Mesendoderm (in vitro differentiated cells): Measurements from ENCODE around the gene RGL3.

Experiments used
- DNase-seq: peaks from one replicate; pipeline ENCODE4 v3.0.0; 2013
- H2AK5ac ChIP-seq: 2 replicates; pipeline ENCODE4 v1.6.1; 2013; ENCODE audit warnings: low read length, inconsistent platforms
- H2BK120ac ChIP-seq: 2 replicates; pipeline ENCODE4 v1.6.1; 2013; ENCODE audit warnings: low read depth, mild to moderate bottlenecking, low read length, moderate library complexity, mixed read lengths
- H2BK15ac ChIP-seq: replicated peaks from 2 replicates; pipeline ENCODE4 v1.6.1; 2013; ENCODE audit warnings: low read depth, mild to moderate bottlenecking, moderate library complexity
- H2BK5ac ChIP-seq: 2 replicates; pipeline ENCODE4 v1.6.1; 2013; ENCODE audit warnings: low read length, inconsistent platforms
- H3K18ac ChIP-seq: 2 replicates; pipeline ENCODE4 v1.6.1; 2013; ENCODE audit warnings: mild to moderate bottlenecking, low read length, mixed read lengths
- H3K23ac ChIP-seq: one replicate; pipeline ENCODE4 v1.6.1; 2013; ENCODE audit warnings: low read length
- H3K27ac ChIP-seq: 2 replicates; pipeline ENCODE4 v1.5.1; 2013; ENCODE audit warnings: low read depth, mild to moderate bottlenecking, inconsistent platforms, low read length, moderate library complexity
- H3K27me3 ChIP-seq: 2 replicates; pipeline ENCODE4 v1.6.1; 2013; ENCODE audit warnings: low read length, control low read depth, mild to moderate bottlenecking, inconsistent platforms; ENCODE audit not compliant: insufficient read depth, poor library complexity
- H3K36me3 ChIP-seq: 2 replicates; pipeline ENCODE4 v1.6.1; 2013; ENCODE audit warnings: low read length, inconsistent platforms; ENCODE audit not compliant: control insufficient read depth, insufficient read depth
- H3K4ac ChIP-seq: one replicate; pipeline ENCODE4 v1.6.1; 2013; ENCODE audit warnings: low read depth, mild to moderate bottlenecking, low read length, moderate library complexity
- H3K4me1 ChIP-seq: 2 replicates; pipeline ENCODE4 v1.6.1; 2013; ENCODE audit warnings: low read depth, low read length, inconsistent platforms; ENCODE audit not compliant: control insufficient read depth
- H3K4me2 ChIP-seq: 2 replicates; pipeline ENCODE4 v1.6.1; 2013; ENCODE audit warnings: low read length
- H3K4me3 ChIP-seq: 2 replicates; pipeline ENCODE4 v1.5.1; 2013; ENCODE audit warnings: mild to moderate bottlenecking, low read length
- H3K56ac ChIP-seq: one replicate; pipeline ENCODE4 v1.6.1; 2013; ENCODE audit warnings: low read length
- H3K79me1 ChIP-seq: 2 replicates; pipeline ENCODE4 v1.6.1; 2013; ENCODE audit warnings: low read length, inconsistent platforms
- H3K79me2 ChIP-seq: 2 replicates; pipeline ENCODE4 v1.6.1; 2013; ENCODE audit warnings: mild to moderate bottlenecking, low read length; ENCODE audit not compliant: control insufficient read depth, insufficient read depth
- H3K9ac ChIP-seq: 2 replicates; pipeline ENCODE4 v1.6.1; 2013; ENCODE audit warnings: low read length, inconsistent platforms
- H4K5ac ChIP-seq: one replicate; pipeline ENCODE4 v1.6.1; 2013; ENCODE audit warnings: low read length
- H4K8ac ChIP-seq: one replicate; pipeline ENCODE4 v1.6.1; 2013; ENCODE audit warnings: low read depth, mild to moderate bottlenecking, control low read depth, low read length, moderate library complexity
- WGBS: extraction: QIAGEN DNeasy Blood & Tissue Kit; methylation state at CpG from one replicate; pipeline ENCODE4 v1.1.7; 2013; ENCODE audit warnings: low lambda C conversion rate, missing lambda C conversion rate; ENCODE audit not compliant: insufficient coverage; ENCODE audit errors: extremely low coverage; 5-methylcytosine and 5-hydroxymethylcytosine counted together

The RGL3 gene

GRCh38 chr19:11390359-11390758, 28.8 kb downstream of the RGL3 start:
- H3K9ac ChIP-seq, result no peak overlapping the region
- no peaks in the 10 kb centered on the region for H3K27me3 ChIP-seq
- no peak overlapping the region for H3K56ac ChIP-seq
- no peak overlapping the region for H4K8ac ChIP-seq
- no peaks in the 10 kb centered on the region for H3K36me3 ChIP-seq
- no peak for DNase-seq
- H3K79me1 ChIP-seq, result no peaks in the 10 kb centered on the region
- H3K23ac ChIP-seq, result no peak overlapping the region
- H2AK5ac ChIP-seq, result no peak overlapping the region
- H3K27ac ChIP-seq, result no peak overlapping the region
- H2BK5ac ChIP-seq, result no peak overlapping the region
- no peak overlapping the region for H2BK15ac ChIP-seq
- H3K4me3 ChIP-seq, result no peak overlapping the region
- H2BK120ac ChIP-seq, result no peak overlapping the region
- no peak overlapping the region for H4K5ac ChIP-seq
- no peaks in the 10 kb centered on the region for H3K79me2 ChIP-seq
- no peak overlapping the region for H3K18ac ChIP-seq
- H3K4me1 ChIP-seq, result peaks cover 2% of the 10 kb centered on the region
- WGBS, result no CpG with 5 or more reads among the region's 2 CpGs
- H3K4ac ChIP-seq, result no peak overlapping the region
- H3K4me2 ChIP-seq, result no peak overlapping the region

- no peaks in the 10 kb centered on the region for H3K79me2 ChIP-seq
- no peaks in the 10 kb centered on the region for H3K36me3 ChIP-seq
- no peaks in the 10 kb centered on the region for H3K79me1 ChIP-seq
- H4K5ac ChIP-seq, result no peak overlapping the region
- H4K8ac ChIP-seq, result no peak overlapping the region
- no peaks in the 10 kb centered on the region for H3K27me3 ChIP-seq
- WGBS, result no CpG with 5 or more reads among the region's 19 CpGs
- H3K18ac ChIP-seq, result no peak overlapping the region
- no peak overlapping the region for H3K56ac ChIP-seq
- no peak overlapping the region for H2BK5ac ChIP-seq
- H3K4ac ChIP-seq, result no peak overlapping the region
- H3K4me1 ChIP-seq, result no peaks in the 10 kb centered on the region
- no peak for DNase-seq
- no peak overlapping the region for H3K4me2 ChIP-seq
- no peak overlapping the region for H2BK15ac ChIP-seq
- H2AK5ac ChIP-seq, result no peak overlapping the region
- H3K23ac ChIP-seq, result no peak overlapping the region
- no peak overlapping the region for H3K4me3 ChIP-seq
- H3K27ac ChIP-seq, result no peak overlapping the region
- no peak overlapping the region for H2BK120ac ChIP-seq
- H3K9ac ChIP-seq, result no peak overlapping the region
Observed at GRCh38 chr19:11387162-11388034, 31.7 kb downstream of the RGL3 start.

- Histone ChIP-seq H3K4ac (no peak overlapping the region), H3K27ac (no peak overlapping the region), H3K9ac (no peak overlapping the region), H2BK5ac (no peak overlapping the region), H3K27me3 (no peaks in the 10 kb centered on the region), H3K36me3 (no peaks in the 10 kb centered on the region), H2BK120ac (no peak overlapping the region), H3K23ac (no peak overlapping the region), H2BK15ac (no peak overlapping the region), H3K79me2 (no peaks in the 10 kb centered on the region), H3K79me1 (no peaks in the 10 kb centered on the region), H3K56ac (peak overlapping the region; percentile 34), H3K4me3 (no peak overlapping the region), H3K4me2 (no peak overlapping the region), H3K18ac (no peak overlapping the region), H3K4me1 (no peaks in the 10 kb centered on the region), H4K5ac (no peak overlapping the region), H2AK5ac (no peak overlapping the region), H4K8ac (no peak overlapping the region)
- no CpG with 5 or more reads among the region's 5 CpGs for WGBS
- no peak for DNase-seq
Observed at GRCh38 chr19:11384778-11385129, 34.4 kb downstream of the RGL3 start.

GRCh38 chr19:11383706-11384048, 35.4 kb downstream of the RGL3 start:
- no peaks in the 10 kb centered on the region for H3K79me2 ChIP-seq
- H3K23ac ChIP-seq, result no peak overlapping the region
- no peaks in the 10 kb centered on the region for H3K79me1 ChIP-seq
- peak overlapping the region; percentile 15 for H3K18ac ChIP-seq
- no peaks in the 10 kb centered on the region for H3K36me3 ChIP-seq
- no peak overlapping the region for H3K4ac ChIP-seq
- no peak overlapping the region for H2BK5ac ChIP-seq
- DNase-seq, result peak; percentile 42
- H3K4me1 ChIP-seq, result no peaks in the 10 kb centered on the region
- no peak overlapping the region for H3K27ac ChIP-seq
- peak overlapping the region; percentile 80 for H3K9ac ChIP-seq
- H3K4me3 ChIP-seq, result peak overlapping the region; percentile 69
- no peak overlapping the region for H2BK15ac ChIP-seq
- peak overlapping the region; percentile 84 for H3K56ac ChIP-seq
- no CpG with 5 or more reads among the region's 9 CpGs for WGBS
- H4K5ac ChIP-seq, result no peak overlapping the region
- peak overlapping the region; percentile 99 for H3K4me2 ChIP-seq
- no peak overlapping the region for H4K8ac ChIP-seq
- H2AK5ac ChIP-seq, result no peak overlapping the region
- H2BK120ac ChIP-seq, result no peak overlapping the region
- no peaks in the 10 kb centered on the region for H3K27me3 ChIP-seq

GRCh38 chr19:11382898-11383705, 36.0 kb downstream of the RGL3 start:
- no CpG with 5 or more reads among the region's 65 CpGs for WGBS
- no peak overlapping the region for H3K23ac ChIP-seq
- peak overlapping the region; percentile 15 for H3K18ac ChIP-seq

More at GRCh38 chr19:11382898-11383705, 36.0 kb downstream of the RGL3 start:
- no peaks in the 10 kb centered on the region for H3K79me1 ChIP-seq
- peak overlapping the region; percentile 99 for H3K4me2 ChIP-seq
- DNase-seq, result peak; percentile 87
- no peaks in the 10 kb centered on the region for H3K4me1 ChIP-seq
- no peak overlapping the region for H2BK120ac ChIP-seq
- no peak overlapping the region for H4K8ac ChIP-seq
- no peak overlapping the region for H2BK5ac ChIP-seq
- no peaks in the 10 kb centered on the region for H3K36me3 ChIP-seq
- H2AK5ac ChIP-seq, result no peak overlapping the region
- no peaks in the 10 kb centered on the region for H3K27me3 ChIP-seq
- H3K27ac ChIP-seq, result no peak overlapping the region
- no peak overlapping the region for H3K4ac ChIP-seq
- H2BK15ac ChIP-seq, result no peak overlapping the region
- H3K4me3 ChIP-seq, result peak overlapping the region; percentile 69
- peak overlapping the region; percentile 80 for H3K9ac ChIP-seq
- H4K5ac ChIP-seq, result no peak overlapping the region
- no peaks in the 10 kb centered on the region for H3K79me2 ChIP-seq
- peak overlapping the region; percentile 84 for H3K56ac ChIP-seq
